VCaP (cell line): ENCODE data around the gene CERS6.

Experiments
- H3K27ac ChIP-seq: fragments of 450-650 bp; 2 replicates; pipeline ENCODE4 v1.5.1; 2017
- TF ChIP-seq, protein P1 (sequence below): fragments of 450-650 bp; conservative IDR thresholded peaks from 2 replicates; pipeline ENCODE4 v1.5.1; 2017; ENCODE audit warnings: mild to moderate bottlenecking, moderate library complexity

The CERS6 gene

DNA sequence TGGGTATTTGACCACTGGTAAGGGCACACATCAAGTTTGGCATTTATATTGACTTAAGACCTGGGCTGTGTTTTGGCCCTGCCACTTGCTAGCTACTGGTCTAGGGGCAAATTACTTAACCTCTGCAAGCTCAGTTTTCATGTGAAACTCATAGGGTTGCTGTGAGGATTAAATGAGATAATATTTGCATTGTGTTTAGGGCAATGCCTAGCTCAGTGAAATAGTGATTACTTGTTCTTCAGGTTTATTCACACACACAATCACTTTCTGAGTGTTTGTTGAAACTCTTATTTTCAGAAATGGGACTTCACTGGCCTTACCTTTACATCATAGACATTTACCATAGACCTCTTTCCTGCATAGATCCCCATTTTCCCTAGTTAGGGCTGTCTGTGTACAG is 12.3 kb downstream of the CERS6 start:
- TF ChIP-seq, protein P1, sequence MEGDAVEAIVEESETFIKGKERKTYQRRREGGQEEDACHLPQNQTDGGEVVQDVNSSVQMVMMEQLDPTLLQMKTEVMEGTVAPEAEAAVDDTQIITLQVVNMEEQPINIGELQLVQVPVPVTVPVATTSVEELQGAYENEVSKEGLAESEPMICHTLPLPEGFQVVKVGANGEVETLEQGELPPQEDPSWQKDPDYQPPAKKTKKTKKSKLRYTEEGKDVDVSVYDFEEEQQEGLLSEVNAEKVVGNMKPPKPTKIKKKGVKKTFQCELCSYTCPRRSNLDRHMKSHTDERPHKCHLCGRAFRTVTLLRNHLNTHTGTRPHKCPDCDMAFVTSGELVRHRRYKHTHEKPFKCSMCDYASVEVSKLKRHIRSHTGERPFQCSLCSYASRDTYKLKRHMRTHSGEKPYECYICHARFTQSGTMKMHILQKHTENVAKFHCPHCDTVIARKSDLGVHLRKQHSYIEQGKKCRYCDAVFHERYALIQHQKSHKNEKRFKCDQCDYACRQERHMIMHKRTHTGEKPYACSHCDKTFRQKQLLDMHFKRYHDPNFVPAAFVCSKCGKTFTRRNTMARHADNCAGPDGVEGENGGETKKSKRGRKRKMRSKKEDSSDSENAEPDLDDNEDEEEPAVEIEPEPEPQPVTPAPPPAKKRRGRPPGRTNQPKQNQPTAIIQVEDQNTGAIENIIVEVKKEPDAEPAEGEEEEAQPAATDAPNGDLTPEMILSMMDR: no peak
- peak overlapping the region; percentile 56 for H3K27ac ChIP-seq

DNA sequence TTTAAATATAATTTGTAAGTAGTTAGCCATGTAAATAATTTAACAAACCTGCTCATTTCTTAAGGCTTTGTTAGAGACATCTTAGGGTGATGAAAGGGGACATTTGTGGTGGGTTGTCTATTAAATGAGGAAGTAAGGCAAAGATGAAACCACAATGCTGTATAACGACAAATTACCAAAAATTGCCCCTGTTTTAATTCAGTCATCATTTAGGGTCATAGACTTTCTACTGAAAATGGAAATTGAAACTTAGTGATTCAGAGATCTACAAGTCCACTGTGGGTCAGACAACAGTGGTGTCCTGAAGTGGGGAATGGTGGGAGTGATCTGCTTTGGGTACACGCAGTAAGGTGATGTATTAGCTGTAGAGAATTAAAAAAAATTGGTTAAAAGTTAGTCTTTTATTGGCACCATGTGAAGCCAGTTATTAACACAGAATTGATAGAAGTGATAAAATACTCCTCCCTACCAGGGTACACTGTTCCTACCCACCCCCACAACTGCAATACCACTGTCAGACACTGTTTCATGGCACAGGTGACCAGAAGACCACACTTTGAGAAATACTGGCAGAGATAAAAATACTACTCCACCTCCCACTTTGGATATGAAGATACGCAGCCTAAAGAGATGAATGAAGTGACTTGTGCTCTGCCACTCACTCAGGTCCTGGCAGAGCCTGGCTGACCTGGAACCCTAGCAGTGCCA is 13.4 kb downstream of the CERS6 start:
- TF ChIP-seq, protein P1: no peak
- H3K27ac ChIP-seq: peak overlapping the region; percentile 68

DNA sequence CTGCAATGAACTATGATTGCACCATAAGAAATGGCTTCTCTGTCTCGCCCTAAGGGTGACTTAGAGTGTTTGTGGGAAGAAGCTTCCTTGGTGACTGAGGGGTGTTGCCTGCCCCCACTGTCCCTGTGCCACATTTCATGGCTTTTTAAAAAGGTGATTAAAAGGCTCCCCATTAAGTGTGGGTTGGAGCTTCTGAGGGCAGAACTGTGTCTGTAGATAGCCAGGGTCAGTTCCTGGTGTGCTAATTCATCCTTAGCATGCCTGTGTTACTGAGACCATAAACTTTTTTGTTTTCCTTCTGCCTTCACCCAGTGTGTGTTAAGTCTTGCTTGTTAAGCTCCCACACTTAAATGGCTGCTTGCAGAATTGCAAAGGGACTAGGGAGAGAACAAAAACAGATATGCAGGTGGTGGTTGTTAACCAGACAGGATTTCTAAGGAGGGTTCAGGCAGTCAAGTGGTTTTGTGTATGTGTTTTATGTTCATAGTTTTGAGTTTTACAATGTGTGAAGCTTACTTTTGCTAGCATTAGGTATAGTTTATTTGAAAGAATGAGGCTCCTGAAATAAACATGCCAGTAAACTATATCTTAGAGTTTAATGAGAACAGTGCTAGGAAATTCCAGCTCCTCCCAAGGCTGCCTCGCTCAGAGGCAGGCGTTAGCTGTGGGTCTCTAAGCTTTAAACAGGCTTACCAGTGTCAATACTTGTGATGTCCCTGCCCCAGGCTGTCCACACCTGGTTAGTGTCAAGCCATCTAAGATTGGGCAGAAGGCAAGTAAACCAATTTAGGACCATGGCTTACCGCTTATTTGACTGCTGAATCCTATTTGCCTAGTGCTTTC is 14.5 kb downstream of the CERS6 start:
- H3K27ac ChIP-seq: peak overlapping the region; percentile 68

DNA sequence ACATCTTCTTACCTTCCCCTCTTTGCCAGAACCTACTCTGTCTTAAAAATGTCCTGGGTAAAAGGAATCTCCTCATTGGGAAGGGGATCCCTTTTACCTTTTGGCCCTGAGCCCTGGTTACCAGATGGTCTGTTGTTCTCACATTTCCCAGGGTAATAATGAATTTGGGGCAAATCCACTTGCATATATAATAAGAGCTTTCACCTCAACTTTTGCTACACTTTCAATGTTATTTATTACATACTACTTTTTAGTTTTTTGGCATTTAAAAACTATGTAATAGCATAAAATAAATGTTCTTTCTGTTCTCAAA is 15.0 kb downstream of the CERS6 start:
- H3K27ac ChIP-seq: peak overlapping the region; percentile 68
- TF ChIP-seq, protein P1: no peak

More for the DNA sequence above, 14.5 kb downstream of the CERS6 start:
- TF ChIP-seq, protein P1: no peak

DNA sequence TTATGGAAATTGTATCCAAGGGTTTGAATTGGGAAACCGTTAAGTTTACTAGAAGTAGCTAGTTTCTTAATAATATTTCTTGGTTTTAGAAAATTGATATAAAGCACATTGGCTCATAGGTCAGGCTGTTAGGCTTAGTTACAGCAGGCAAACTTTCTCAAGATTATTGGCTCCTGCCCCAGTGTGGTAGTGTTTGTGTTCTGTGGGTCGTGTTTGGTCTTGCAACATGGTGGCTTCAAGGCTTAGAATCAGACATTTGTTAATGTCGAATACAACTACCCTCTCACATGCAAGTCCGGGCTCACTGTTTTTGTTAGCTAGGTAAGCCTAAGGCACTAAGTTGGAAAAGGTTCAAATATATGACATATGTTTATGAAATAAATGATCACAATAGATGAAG is 19.6 kb downstream of the CERS6 start:
- TF ChIP-seq, protein P1: no peak
- no peak overlapping the region for H3K27ac ChIP-seq

DNA sequence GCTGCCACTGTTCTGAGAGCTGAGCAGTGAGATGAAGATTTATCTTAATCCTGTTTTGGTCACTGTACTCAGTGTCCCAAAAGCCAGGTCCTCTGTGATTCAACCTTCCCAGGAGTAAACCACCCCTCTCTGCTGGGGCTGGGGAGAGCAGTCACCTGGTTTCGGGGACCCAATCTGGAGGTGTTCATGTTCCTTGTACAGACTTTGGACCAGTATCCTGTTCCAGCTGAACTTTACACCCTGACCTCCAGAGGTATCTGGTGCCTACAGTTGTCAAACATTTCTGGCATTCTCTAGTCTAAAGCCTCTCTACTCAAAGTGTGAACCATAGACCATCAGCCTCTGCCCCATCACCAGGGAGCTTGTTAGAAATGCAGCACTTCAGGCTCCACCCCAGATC is 22.1 kb downstream of the CERS6 start:
- no peak overlapping the region for H3K27ac ChIP-seq
- TF ChIP-seq, protein P1: no peak

DNA sequence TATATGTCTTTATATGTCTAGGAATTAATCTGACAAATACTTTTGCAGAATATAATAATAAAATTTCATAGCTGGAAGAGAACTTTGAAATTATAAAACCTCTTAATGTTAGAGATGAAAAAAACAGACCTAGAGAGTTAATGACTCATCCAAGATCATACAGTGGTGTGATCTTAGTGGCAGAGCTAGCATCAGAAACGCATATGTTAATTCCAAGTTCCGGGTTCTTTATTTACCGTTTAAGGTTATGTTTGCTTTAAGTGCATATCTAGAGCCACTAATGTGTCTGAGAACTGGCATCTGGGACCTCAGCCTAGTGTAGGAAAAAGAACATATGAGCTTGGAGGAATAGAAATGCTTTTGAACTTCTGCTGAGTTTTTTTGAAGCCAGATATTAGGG is 24.3 kb downstream of the CERS6 start:
- H3K27ac ChIP-seq: no peak overlapping the region
- TF ChIP-seq, protein P1: no peak
